GM12891 (cell line): ENCODE measurements around the gene STAM.

ENCODE experiments used
- POLR2A ChIP-seq: IDR thresholded peaks from 2 replicates; pipeline ENCODE4 v1.6.1; 2011; ENCODE audit warnings: low read depth, low read length, control low read depth
- POLR2AphosphoS5 ChIP-seq: IDR thresholded peaks from 2 replicates; pipeline ENCODE4 v1.6.1; 2011; ENCODE audit warnings: low read depth, low read length, control low read depth

GRCh38 chr10:17682236-17682946, 38.4 kb downstream of the STAM start:
- TF ChIP-seq POLR2A (no peak), POLR2AphosphoS5 (no peak)
